Stimulated activated CD8-positive, alpha-beta memory T cell treated with anti-CD3 and anti-CD28 coated beads, Interleukin-4, amount 100 ng/mL, for 4 hours (primary cell): ENCODE measurements around the gene HSPG2.

Experiments used
- DNase-seq, 2 donors: peaks; one replicate each; pipeline ENCODE4 v3.0.0-alpha.2; 2020; ENCODE audit warnings: low read depth in 2 of 2, low spot score in 1 of 2

The HSPG2 gene

DNA sequence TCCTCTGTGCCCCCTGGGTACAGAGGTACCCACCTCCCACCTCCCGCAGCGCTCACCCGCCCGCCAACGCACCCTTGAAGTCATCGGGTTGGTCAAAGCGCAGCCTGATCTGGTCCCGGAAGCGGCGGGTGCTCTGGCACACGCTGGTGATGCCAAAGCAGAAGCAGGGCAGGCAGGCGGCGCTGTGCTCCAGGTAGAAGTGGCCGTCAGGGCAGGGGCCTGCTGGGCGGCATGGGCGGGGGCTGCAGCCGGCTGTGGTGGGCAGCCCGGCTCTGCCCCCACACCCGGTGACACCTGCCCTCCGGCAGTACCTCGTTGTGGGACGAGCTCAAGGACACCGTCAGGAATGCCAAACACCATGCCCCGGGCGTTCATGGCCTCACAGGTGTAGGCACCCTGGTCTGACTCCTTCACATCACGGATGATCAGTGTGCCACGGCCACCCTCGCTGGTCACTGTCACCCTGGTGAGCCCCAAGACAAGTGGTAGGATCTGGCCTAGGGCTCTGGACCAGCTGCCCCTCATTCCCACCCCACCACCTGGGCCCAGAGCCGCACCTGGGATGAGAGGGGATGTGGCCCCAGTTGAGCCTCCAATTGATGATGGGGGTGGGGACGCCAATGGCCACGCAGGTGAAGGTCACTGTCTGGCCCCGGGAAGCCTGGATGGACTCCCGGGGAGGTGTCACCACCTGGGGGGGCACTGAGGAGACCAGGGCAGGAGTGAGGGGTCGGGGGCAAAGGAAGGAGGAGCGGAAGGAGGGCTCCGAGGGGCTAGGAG is 52.5 kb downstream of the HSPG2 start:
- no peak for DNase-seq

DNA sequence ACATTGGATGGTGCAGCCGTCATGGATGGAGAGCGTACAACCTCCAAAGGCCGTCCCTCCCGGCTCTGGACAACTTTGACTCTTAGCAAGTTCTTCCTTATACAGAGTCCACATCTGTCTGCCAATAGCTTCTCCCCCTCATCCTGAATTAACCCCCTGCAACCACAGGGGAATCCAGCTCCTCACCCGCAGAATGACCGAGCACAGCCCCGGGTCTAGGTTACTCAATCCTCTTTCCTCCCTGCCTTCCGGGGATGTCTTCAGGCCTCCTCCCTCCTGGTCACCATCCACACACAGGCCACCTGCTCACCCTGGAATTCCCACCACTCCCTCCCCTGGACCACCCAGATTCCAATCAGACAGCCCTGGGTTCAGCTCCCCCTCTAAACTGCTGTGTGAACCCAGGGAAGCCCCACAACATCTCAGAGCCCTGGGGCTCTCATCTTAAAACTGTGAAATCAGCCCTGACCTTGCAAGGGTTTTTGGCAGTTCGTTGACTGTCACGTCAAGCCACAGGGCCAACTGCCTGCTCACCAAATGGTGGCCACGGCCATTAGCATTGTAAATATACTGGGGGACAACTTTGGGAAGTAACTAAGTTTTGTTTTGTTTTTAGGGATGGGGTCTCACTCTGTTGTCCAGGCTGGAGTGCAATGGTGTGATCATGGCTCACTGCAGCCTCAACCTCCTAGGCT is 54.2 kb downstream of the HSPG2 start:
- DNase-seq = no peak

DNA sequence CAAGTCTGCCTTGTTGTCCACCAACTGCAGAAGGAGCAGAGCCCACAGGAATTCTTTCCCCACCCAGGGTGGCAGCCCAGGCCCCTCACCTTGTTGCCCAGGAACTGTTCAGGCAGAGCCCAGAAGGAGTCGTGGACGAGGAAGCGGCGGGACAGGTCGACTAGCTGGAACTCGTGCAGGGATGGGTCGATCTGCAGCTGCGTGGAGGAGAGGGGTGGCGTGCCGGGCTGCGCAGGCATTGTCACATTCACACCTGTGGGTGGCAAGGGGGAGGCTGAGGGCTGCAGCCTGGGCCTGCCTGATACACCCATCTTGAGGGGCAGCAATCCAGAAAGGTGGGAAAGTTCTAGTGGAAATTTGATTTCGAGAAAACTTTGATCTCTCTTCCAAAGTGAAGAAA is 55.9 kb downstream of the HSPG2 start:
- DNase-seq = no peak

DNA sequence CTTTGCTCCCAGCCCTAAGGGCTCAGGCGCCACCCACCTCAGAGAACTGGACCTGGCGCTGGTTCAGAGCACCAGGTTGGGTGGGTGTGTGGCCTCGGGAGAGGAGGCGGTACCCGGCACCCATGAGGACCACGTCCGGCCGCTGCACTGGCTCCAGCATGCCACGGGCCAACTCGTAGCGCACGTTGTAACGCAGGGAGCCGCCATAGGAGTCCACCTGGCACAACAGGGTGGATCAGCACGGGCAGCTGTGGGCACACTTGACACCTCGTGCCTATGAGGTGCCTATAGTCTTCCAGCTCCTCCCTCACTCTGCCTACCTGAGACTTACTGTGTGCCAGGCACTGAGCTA is 56.5 kb downstream of the HSPG2 start:
- DNase-seq = no peak

DNA sequence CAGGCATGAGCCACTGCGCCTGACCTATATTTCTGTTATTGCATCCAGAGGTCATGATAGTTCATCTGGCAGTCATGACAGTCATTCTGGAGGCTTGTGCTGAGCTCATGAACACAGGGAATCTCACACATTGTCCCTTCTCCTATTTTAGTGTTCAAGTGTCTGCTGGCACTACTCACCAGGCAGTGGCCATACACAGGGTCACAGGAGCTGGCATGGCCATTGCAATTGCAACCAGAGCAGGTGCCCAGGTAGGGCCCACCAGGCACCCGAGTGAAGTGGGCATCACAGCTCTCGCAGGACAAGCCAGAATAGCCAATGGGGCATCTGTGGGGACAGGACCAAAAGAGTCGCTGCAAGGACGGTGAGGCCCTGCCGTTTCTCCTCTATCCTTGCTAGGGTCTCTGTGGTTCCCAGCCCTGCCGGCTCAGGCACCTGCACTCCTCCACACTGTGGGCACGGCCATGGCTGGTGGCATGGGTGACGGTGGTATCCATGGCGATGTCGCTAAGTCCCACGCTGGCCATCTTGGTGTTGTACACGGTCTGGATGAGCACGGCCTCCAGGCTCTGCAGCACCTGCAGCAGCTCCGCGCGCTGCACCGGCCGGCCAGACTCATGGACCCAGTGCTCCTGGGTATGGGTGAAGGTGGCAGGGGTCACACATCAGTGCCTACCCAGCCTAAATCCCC is 57.0 kb downstream of the HSPG2 start:
- DNase-seq = no peak

DNA sequence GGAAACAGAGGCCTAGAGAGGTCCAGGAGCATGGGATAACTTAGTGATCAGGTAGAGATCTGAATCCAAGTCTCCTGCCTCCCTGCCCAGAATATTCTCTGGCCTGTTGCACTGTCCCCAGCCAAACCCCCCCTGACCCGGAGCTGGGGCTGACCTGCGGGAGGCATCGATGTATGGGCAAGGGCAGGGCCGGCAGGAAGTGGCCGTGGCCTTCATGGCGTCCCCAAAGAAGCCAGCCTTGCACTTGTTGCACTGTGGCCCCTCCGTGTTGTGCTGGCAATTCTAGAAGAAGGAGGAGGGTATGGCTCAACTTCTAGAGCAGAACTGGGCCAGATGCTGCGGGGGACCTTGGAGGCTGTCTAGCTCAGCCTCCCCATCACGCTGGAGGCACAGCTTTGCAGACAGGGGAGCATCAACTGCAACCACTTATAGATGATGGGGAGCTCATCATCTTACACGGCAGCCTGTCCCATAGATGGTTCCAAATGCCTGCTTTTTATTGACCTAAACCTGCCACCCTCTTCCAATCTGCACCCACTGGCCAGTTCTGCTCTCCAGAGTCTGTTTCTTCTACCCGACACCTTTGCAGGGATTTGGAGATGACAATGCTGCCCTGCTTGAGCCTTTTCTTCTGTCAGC is 58.2 kb downstream of the HSPG2 start:
- DNase-seq = no peak

DNA sequence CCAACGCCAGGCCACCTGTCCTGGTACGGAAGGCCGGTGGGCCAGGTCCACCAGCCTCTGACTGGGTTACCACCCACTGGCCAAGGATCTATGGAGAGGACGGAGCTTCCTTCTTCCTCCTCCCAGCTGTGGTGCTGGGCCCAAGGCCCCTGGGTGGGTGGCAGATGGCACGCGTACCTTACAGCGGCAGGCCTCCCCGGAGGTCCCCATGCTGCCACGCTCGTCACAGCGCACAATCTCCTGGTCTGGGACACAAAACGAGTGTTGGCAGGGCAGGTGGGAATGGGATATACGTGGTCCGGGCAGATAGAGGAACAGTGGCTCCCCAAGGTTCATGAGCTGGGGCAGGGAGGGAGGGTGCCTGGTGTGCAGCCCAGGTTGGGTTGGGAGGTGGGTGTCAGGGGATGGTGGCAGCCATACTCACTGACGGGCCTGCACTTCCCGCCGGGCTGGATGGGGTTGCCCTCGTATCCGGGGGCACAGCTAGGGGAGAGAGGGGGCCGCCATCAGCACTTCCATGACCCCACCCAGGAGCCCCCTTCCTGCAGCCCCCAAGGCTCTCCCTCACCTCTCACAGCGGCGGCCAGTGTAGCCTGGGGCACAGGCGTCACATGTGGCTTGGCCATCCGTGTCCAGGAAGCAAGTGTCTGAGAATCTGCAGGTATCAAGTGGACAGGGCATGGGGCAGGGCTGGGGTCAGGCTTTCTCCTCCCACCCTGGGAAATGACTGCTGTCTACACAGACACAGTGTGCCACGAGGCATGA is 58.9 kb downstream of the HSPG2 start:
- DNase-seq = no peak

DNA sequence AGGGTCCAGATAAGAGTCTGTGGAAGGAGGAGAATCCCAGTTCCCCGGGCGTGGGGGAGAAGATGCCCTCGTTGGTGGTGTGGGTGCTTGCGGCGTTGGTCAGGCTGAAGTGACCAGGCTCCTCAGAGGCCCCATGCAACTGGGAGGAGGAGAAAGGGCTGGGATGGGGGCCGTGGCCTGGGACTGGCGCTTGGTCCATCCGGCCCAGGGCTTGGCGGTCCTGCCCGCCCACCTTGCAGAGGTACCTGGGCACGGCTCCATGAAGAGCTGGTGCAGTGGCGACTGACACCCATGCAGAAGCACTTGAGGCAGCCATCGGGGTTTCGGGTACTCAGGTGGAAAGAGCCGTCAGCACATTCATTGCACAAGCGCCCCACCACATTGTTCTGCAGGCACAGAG is 60.8 kb downstream of the HSPG2 start:
- DNase-seq = no peak

DNA sequence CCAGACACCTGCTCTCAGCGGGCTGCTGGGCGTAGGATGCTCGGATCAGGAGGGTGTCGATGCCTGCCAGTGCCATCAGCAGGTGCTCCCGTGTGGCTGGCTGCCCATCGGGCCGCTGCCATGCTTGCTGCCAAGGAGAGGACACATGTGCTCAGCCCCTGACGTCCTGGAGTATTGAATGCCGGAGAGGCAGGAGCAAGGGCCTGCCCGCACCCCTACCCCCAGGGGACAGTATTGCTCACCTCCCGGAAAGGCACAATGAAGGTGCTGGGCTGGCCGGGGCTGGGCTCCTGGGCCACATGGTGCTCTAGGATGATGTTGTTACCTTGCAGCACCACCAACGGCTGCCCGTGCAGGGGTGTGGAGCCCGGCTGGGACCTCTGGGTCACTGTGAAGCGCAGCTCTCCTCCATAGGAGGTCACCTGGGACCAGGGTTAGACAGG is 61.5 kb downstream of the HSPG2 start:
- no peak for DNase-seq

DNA sequence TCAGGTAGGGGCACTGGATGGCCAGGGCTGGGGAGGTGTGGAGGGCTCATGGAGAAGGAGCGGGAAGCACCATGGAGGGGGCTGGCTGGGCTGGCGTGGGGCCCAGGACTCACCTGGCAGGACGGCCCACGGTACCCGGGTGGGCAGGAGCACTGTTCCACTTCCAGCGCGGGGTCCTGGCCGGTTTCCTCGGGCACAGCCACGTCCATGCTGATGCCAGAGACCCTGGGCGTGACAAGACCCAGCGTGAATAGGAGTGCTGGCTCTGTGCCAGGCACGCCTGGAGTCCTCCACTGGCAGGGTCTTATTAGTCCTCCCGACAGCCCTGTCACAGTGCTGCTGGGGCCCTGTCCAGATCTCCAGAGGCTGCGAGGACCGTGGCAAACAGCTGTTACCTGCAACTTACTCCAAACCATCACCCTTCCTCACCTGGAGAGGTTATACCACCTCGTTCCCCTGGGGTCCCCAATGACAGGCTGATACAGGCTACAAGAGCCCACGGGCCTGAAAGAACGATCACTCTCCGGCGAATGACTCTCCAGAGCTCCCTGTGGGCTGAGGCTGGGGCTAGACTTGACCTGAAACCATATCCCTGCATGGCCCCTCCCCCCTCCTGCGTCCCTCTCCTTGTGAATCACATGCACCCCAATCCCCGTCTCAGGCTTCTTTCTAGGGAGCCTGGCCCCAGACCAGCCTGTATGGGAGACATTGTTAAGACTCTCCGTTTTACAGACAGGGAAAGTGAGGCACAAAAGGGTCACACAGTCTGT is 62.1 kb downstream of the HSPG2 start:
- no peak for DNase-seq

DNA sequence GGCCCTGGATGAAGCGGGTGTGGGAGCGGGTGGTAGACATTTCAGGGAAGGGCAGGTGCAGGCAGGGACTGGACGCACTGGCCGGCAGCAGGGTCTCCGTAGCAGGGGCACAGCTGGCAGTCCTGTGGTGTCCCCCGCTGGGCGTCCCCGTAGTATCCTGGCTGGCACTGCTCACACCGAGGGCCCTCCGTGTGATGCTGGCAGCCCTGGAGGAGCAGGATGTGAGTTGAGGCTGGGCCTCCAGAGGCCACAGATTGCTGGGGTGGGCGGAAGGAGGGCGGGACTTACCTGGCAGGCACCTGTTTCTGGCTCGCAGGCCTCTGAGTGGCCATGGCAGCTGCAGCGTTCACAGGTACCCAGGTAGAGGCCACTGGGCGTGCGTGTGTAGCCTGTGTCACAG is 62.8 kb downstream of the HSPG2 start:
- no peak for DNase-seq

DNA sequence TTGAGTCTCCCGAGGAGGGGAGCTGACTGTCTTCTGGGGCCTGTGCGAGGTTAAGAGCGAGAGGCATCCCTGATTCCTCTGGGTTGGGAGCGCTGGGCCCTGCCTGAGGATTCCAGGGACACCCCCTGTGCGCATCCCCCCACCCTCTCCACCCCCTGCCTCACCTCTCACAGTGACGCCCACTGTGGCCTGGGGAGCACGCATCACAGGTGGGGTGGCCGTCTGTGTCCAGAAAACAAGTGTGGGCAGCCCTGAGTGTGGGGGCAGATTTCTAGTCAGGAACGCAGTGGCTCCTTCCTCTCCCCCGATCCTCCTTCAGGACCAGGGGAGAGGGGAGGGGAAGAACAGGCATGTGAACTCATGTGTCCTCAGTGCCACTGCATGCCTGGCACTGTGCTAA is 63.3 kb downstream of the HSPG2 start:
- DNase-seq = no peak

DNA sequence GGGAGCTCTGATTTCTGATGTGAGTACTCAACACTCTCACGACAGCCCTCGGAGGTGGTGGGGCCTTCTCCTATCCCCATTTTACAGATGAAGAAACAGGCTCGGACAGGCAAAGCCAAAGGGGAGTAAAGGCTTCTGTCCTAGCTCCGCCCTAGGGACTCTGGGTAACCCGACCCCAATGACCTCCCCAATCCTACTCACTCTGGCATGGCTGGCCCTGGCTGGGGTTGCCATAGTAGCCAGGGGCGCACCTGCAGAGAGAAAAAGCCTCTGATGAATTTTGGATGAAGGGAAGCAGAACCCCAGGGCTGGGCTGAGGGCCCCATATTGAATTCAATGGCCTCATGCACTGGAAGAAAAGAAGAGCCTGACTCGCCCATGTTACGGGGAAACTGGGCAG is 63.9 kb downstream of the HSPG2 start:
- DNase-seq = no peak

DNA sequence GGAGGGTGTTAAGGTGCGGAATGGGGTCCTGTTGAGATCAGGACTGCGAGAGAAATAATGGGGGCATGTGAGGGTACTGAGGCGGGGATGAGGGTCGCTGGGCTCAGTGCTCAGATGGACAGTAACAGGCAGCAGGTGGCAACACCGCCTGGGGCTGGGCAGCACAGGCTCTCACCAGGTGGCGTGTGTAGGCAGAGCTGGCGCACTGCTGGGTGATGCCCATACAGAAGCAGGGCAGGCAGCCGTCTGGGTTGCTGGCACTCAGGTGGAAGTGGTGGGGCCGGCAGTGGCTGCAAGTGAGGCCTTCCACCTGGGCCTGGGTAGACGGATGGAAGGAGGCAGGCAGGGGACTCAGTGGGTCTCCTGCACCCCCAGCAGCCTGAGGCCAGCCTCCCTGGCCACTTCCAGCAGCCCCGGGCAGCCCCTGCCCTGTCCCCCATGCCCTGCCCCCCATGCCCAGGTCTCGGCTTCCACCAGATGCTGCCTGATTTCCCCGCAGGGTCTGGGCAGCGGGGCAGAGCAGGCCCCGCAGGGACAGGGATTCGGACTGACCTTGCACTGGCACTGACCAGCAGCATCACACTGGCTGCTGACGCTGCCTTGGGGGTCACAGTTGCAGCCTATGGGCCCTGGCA is 64.5 kb downstream of the HSPG2 start:
- DNase-seq = no peak

DNA sequence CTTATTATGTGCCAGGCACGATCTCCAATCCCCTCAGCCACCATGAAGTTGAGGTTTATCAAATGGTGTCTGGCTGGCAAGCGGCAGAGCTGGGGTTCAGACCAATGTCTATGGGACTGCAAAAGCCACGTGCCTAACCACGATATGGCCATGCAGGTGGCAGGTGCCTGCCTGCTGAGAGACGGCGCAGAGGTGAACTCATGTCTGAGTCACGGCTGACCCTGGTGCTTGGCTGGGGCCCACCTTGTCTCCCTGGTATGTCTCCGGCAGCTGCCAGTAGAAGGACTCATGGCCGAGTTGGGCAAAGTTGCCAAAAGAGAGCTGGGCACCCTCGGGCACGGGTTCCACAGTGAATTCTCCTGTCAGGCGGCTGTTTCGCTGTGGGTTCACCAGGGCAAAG is 65.2 kb downstream of the HSPG2 start:
- no peak for DNase-seq

DNA sequence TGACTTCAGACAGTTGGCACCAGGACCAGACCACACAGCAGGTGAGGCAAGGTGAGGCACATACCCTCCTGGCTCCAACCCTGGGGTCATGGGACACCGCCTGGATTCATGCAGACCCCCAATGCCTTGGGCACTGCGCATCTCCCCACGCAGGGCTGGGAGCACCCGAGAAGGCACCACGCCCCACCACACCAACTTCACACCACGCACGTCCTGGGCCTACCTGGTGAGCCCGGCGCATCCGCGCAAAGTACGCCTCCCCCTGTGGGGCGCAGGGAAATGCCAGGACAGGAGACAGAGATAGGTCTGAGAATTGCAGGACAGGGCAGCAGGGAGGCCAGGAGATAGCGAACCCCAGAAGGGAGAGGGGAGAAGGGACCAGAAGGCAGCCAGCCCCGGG is 66.5 kb downstream of the HSPG2 start:
- DNase-seq = no peak

DNA sequence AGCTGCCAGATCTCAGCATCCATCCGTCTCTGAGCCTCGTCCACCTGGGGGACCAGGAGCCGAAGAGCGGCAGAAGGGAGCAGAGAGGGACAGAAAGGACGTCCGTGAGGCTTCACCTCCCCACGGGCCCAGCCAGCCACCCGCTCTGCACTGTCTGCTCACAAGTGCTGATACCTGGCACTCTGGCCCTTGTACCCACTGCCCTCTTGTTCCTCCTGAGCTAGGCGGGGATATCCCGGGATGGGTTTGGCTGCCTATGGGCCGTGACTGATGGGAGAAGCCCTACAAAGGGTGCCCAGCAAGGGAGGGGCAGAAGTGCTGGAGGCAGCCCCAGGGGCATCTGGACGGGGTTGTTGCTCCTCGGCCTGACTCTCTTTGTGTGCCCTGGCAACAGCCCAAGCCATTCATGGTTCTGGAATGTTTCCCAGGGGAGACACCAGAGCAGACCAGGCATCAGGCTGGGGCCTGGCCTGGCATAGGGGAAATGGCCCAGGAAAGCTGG is 67.4 kb downstream of the HSPG2 start:
- DNase-seq = no peak

DNA sequence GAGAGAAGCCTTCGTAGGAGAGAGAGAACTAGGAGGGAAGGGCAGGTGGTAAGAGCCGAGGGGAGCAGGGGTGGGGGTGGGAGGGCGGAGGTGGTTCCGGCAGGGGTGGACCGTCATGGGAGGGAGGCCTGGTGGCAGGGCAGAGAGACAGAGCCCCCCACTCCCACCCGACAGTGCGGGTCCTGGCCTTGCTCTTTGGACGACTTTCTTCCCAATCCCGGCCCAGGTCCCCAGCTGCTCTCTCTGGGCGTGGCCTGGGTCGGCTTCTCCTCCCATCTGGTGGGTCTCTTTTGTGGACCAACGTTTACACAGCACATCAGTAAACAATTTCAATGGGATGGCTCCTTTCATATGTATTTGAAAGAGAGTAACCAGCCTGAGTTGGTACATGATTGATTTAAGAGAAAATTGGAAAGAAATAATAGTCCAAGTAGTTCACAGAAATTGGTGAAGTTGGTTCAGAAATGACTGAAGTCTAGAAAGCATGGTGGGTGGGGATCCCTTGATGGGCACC is 68.1 kb downstream of the HSPG2 start:
- DNase-seq = no peak

DNA sequence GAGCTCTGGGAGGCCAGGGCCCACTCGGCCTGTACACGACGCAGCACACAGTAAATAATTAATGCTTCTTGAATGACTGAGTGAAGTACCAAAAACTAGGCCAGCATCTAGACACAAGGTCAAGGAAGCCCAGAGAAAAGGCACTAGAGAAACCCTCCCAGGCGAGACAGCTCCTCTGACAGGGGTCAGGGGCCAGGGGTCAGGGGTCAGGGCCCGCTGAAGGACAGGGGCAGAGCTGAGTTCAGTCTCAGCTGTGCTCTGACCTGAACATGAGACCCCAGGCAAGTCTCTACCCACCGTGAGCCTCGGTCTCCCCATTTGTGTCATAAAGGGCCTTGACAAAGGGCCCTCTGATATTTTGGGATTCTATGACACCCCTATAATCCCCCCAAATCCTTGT is 68.6 kb downstream of the HSPG2 start:
- DNase-seq = no peak
